Dermis microvascular lymphatic vessel endothelial cell (primary cell): ENCODE results near the gene STPG4. TPM values are rescaled to one million over a fixed set of nuclear protein-coding genes. Genes with fewer than 3 reads are reported as not detected.

Source experiments
- DNase-seq, 2 donors: peaks; one replicate each; pipeline versions ENCODE4 v3.0.0 to v3.0.0-alpha.2; 2010; ENCODE audit warnings: low read depth in 2 of 2
- total RNA-seq: library from RNA; depleted of rRNA; stranded (reverse); fragments of >200 nt; gene quantifications from 2 replicates; pipeline ENCODE4 v1.2.1, GENCODE V29; 2014

STPG4 gene
- total RNA-seq, 1 donor from 2014 or later: under 0.01 TPM

GRCh38 chr2:47089083-47089464, 66.0 kb downstream of the STPG4 start:
- DNase-seq: peak; percentile 30 to 74

GRCh38 chr2:47088371-47089082, 66.6 kb downstream of the STPG4 start:
- peak; percentile 96 to 98 for DNase-seq

- no peak for DNase-seq
Measured at GRCh38 chr2:47087051-47087450, 68.1 kb downstream of the STPG4 start.

DNA sequence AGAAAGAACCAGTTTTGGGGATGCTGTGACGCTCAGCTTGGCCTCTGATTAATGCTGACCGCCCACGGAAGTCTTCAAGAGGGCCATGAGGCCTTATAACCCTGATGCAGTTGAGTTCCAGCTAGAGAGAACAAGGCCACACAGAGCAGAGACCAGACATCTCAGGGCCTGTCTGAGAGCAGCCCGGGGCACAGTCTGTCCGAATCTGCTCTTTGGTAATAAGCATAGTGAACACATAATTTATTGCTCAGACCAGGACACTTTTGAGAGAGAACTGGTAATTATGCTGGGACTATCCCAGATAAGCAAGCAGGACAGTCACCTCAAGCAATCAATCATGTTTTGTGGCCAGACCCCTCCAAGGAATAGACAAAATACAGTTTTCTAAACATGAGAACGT, 68.5 kb downstream of the STPG4 start:
- no peak for DNase-seq

DNA sequence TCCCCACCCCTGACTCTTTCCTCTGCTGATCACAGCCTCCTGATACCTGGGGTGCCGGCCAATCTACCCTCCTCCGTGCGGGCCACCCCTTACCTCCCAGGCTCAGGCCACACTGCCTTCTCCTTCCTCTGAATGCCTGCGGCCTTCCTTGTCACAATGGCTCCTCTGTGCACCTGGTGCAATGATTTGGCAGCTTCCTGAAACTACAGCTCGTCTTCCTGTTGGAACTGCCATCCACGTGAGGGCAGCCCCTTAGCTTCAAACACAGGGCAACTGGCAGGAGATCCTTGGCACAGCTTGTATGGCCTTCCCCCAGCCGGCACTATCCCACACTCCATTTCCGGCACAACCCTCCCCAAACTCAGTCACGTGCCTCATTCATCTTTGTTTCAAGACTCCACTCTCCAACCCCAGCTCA, 69.0 kb downstream of the STPG4 start:
- DNase-seq: peak; percentile 76 to 85

DNA sequence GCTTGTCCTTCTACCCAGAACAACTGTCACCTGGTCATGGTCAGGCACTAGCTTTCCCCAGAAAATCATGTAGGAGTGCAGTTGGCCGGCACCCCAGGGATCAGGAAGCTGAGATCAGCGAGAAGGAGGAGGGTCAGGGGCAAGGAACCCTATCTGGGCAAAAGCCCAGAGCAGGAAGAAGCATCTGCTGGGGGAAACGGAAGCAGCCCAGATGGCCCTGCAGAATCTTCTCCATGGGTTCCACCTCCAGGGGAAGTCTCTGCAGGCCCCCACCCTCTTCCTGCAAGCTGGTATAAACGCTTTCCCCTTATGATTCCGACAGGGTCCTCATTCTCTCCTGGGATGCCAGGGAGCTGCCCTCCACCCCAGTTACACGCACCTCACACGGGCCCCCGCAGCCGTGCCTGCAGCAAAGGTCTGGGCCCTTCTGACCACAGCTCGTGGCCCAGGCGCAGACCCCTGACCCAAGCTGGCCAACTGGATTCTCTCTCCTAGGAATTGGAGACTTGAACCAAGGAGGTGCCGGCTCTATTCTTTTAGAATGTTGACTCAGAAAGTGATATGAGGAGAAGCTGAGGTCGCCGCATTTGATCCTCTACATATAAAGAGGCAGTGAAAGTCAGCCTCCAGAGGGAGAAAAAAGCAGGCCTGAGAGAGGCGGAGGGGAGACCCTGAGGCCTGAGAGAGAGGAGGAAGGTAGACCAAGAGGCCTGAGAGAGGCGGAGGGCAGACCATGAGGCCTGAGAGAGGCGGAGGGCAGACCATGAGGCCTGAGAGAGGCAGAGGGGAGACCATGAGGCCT, 71.0 kb downstream of the STPG4 start:
- peak in 1 of 2 donors; percentile 47 for DNase-seq

GRCh38 chr2:47083485-47083884, 71.6 kb downstream of the STPG4 start:
- DNase-seq: no peak

DNA sequence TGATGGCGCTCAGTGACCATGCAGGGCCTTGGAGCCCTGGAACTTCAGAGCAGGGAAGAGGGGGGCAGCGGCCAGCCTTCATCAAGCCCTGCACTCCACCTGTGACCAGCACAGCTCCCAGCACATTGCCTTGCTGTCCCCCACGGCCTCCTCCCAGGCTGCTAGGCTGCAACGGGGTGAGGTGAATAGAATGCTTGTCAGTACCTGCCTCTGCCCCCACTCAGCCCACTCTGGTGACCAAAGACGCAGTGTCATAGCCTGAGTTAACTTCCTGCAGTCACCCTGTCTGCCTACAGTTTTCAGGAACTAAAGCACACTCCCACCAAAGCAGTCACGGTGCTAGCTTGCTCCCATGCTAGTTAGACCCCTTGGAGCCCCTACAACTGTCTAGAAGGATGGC, 72.1 kb downstream of the STPG4 start:
- DNase-seq: no peak

GRCh38 chr2:47080888-47081301, 74.2 kb downstream of the STPG4 start:
- no peak for DNase-seq

- DNase-seq: no peak
Measured at GRCh38 chr2:47079515-47080412, 75.3 kb downstream of the STPG4 start.

GRCh38 chr2:47078541-47079482, 76.3 kb downstream of the STPG4 start:
- no peak for DNase-seq

DNA sequence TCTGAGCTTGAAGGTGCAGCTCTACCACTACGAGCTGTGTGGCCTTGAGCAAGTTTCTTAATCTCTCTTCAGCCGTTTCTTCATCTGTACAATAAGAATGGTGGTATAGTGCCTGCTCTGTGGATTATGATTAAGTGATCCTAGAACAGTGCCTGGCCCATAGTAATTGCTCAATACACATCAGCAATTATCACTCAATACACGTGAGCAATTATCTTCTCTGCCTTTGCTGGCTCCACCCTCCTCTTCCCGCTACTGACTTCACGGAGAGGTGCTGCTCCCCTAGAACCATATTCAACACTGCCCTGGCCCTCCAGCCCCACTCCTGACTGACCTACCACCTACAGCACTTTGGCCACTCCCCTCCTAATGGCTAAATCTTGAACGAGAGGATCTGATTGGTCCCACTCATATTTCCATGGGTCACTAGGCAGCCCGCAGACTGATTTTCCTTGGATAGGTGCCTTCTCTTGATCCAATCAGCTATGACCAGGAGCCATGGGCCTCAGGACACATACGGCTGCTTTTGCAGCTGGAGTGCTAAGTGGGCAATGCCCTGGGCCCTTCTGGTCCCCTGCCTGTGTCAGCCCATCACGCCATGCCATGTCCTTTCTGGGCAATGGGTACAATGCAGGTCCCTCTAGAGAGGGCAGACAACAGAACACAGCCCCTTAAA, 77.5 kb downstream of the STPG4 start:
- no peak for DNase-seq

- peak in 1 of 2 donors; percentile 77 for DNase-seq
Measured at GRCh38 chr2:47076586-47077441, 78.3 kb downstream of the STPG4 start.

GRCh38 chr2:47076126-47076506, 79.0 kb downstream of the STPG4 start:
- DNase-seq: no peak

DNA sequence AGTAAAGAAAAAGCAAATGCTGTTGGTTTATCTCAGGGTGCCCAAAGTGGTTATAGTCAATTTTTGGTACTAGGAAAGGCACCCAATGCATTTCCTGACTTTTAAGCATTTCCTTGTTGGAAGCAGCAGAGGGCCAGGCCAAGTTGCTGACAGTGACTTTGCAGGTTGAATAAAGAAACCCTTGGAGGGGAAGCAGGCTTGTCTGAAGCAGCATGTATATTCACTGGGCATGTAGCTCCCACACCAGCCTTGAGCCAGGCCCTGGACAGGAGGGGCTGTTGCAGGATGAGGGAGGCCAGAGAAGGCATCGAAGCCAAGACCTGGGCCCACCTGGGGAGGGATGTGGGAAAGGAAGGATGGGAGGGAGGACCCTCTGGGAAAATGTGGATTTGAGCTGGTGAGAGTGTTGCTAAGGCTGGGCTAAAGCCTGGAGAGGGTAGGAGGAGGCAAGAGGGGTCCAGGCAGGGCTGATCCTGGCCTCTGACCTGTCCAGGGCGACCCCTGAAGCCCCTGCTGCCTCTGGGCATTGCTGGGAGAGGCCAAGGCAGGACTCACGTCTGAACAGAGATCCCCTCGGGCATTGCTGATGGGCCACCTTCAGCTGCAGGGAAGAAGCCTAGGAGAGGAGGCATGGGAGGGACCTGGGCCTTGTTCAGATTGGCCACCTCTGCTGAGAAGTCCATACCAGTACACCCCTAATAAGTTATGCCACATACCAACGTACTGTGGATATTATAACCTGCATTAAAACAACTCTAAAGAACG, 79.6 kb downstream of the STPG4 start:
- no peak for DNase-seq

DNA sequence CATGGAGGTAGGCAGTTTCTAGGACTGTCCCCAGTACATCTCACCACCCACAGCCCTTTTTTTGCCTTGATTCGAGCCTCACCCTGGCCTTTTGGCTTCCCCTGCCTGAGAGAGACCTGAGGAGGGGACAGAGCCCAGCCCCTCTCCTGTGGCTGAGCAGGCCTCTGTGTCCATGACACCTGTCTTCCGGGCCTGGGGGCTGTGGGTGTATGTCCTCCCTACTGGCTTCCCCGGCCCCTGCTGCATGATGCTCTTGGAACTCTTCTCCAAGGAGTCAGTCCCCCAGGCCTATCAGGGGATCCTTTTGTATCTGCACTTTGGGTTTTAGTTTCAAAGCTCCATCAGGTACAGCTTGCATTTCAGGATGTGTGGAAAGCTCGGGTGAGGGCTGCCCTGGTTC, 80.4 kb downstream of the STPG4 start:
- no peak for DNase-seq

GRCh38 chr2:47073641-47074040, 81.5 kb downstream of the STPG4 start:
- no peak for DNase-seq

- no peak for DNase-seq
Measured at GRCh38 chr2:47073217-47073616, 81.9 kb downstream of the STPG4 start.
